Measurements from ENCODE around the gene HPX.

DNA sequence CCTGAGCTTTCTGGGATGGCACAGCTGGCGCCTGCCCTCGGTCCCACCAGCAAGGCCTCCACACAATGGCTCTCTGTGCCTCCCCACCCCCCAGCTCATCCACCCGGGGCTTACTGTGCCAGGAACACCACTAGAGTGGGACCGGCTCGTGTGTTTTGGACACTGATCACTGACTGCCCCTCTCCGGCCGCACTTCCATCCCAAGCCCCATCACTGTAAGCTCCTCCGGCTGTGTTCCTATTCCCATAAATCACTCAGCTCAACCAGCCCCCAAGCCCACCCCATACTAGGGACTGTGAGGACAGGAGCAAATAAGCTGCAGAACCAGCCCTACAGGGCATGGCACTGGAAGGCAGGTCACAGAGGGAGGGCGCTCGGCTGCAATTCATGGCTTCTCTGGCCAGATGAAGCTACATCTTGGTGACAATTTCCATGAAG lies 29.2 kb downstream of the HPX start:
- TF ChIP-seq, protein P1, sequence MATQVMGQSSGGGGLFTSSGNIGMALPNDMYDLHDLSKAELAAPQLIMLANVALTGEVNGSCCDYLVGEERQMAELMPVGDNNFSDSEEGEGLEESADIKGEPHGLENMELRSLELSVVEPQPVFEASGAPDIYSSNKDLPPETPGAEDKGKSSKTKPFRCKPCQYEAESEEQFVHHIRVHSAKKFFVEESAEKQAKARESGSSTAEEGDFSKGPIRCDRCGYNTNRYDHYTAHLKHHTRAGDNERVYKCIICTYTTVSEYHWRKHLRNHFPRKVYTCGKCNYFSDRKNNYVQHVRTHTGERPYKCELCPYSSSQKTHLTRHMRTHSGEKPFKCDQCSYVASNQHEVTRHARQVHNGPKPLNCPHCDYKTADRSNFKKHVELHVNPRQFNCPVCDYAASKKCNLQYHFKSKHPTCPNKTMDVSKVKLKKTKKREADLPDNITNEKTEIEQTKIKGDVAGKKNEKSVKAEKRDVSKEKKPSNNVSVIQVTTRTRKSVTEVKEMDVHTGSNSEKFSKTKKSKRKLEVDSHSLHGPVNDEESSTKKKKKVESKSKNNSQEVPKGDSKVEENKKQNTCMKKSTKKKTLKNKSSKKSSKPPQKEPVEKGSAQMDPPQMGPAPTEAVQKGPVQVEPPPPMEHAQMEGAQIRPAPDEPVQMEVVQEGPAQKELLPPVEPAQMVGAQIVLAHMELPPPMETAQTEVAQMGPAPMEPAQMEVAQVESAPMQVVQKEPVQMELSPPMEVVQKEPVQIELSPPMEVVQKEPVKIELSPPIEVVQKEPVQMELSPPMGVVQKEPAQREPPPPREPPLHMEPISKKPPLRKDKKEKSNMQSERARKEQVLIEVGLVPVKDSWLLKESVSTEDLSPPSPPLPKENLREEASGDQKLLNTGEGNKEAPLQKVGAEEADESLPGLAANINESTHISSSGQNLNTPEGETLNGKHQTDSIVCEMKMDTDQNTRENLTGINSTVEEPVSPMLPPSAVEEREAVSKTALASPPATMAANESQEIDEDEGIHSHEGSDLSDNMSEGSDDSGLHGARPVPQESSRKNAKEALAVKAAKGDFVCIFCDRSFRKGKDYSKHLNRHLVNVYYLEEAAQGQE (IDR thresholded peaks at IDR 0.05; ENCODE audit: insufficient read depth in 1 of 2, low read depth in 2 of 2, low read length in 2 of 2) = no peak
- TF ChIP-seq TAF1 (IDR thresholded peaks at IDR 0.05; ENCODE audit: borderline replicate concordance, insufficient read depth, low read length) (no peak), SIN3A (IDR thresholded peaks at IDR 0.05; ENCODE audit: borderline replicate concordance, insufficient read depth, low read length) (no peak), POLR2AphosphoS5 (IDR thresholded peaks at IDR 0.05; ENCODE audit: low read depth, low read length) (no peak), FOXP2 (optimal IDR thresholded peaks at IDR 0.05; ENCODE audit: borderline replicate concordance, extremely low read depth, extremely low read length, insufficient read depth) (no peak)
